HEK293 (cell line): Measurements from ENCODE around the gene PRCD.

ENCODE experiments used
- GFI1B ChIP-seq: fragments of 450-650 bp; formaldehyde crosslinking; IDR thresholded peaks from 2 replicates; pipeline ENCODE4 v1.5.1; 2016; ENCODE audit warnings: missing biosample characterization, missing genetic modification characterization
- GLI2 ChIP-seq: fragments of 450-650 bp; formaldehyde crosslinking; IDR thresholded peaks from 2 replicates; pipeline ENCODE4; 2017; ENCODE audit warnings: missing biosample characterization, missing genetic modification characterization, low read depth, borderline replicate concordance
- KLF10 ChIP-seq: fragments of 450-650 bp; IDR thresholded peaks from 2 replicates; pipeline ENCODE4 v1.5.1; 2018; ENCODE audit warnings: missing biosample characterization, mild to moderate bottlenecking, missing genetic modification characterization
- PRDM10 ChIP-seq: fragments of 450-650 bp; formaldehyde crosslinking; IDR thresholded peaks from 2 replicates; pipeline ENCODE4 v1.5.1; 2016; ENCODE audit warnings: missing biosample characterization, missing genetic modification characterization
- RBAK ChIP-seq: fragments of 450-650 bp; formaldehyde crosslinking; IDR thresholded peaks from 2 replicates; pipeline ENCODE4 v1.5.1; 2016; ENCODE audit warnings: missing biosample characterization, missing genetic modification characterization
- SP3 ChIP-seq: fragments of 450-650 bp; formaldehyde crosslinking; IDR thresholded peaks from 2 replicates; pipeline ENCODE4 v1.5.1; 2016; ENCODE audit warnings: missing biosample characterization, missing genetic modification characterization
- TCF7L2 ChIP-seq: IDR thresholded peaks from 2 replicates; pipeline ENCODE4 v1.6.1; 2011; ENCODE audit warnings: low read depth, mild to moderate bottlenecking, inconsistent platforms, low read length, moderate library complexity, borderline replicate concordance
- YY1 ChIP-seq: fragments of 450-650 bp; formaldehyde crosslinking; IDR thresholded peaks from 2 replicates; pipeline ENCODE4 v1.5.1; 2018; ENCODE audit warnings: missing biosample characterization, missing genetic modification characterization
- ZBTB44 ChIP-seq: fragments of 450-650 bp; IDR thresholded peaks from 2 replicates; pipeline ENCODE4 v1.5.1; 2018; ENCODE audit warnings: missing biosample characterization, mild to moderate bottlenecking, missing genetic modification characterization
- ZFP69B ChIP-seq: fragments of 450-650 bp; formaldehyde crosslinking; IDR thresholded peaks from 2 replicates; pipeline ENCODE4 v1.5.1; 2016; ENCODE audit warnings: missing biosample characterization, missing genetic modification characterization
- ZIC2 ChIP-seq: fragments of 450-650 bp; formaldehyde crosslinking; IDR thresholded peaks from 2 replicates; pipeline ENCODE4 v1.5.1; 2016; ENCODE audit warnings: missing biosample characterization, missing genetic modification characterization
- ZNF10 ChIP-seq: fragments of 450-650 bp; formaldehyde crosslinking; IDR thresholded peaks from 2 replicates; pipeline ENCODE4 v1.5.1; 2017; ENCODE audit warnings: missing biosample characterization, missing genetic modification characterization
- ZNF114 ChIP-seq: fragments of 450-650 bp; formaldehyde crosslinking; IDR thresholded peaks from 2 replicates; pipeline ENCODE4 v1.5.0; 2017; ENCODE audit warnings: missing biosample characterization, missing genetic modification characterization
- ZNF121 ChIP-seq: fragments of 450-650 bp; formaldehyde crosslinking; IDR thresholded peaks from 2 replicates; pipeline ENCODE4 v1.5.1; 2016; ENCODE audit warnings: missing biosample characterization, missing genetic modification characterization
- ZNF140 ChIP-seq: fragments of 450-650 bp; formaldehyde crosslinking; IDR thresholded peaks from 2 replicates; pipeline ENCODE4 v1.5.1; 2016; ENCODE audit warnings: missing biosample characterization, missing genetic modification characterization
- ZNF146 ChIP-seq: fragments of 450-650 bp; formaldehyde crosslinking; IDR thresholded peaks from 2 replicates; pipeline ENCODE4 v1.5.1; 2016; ENCODE audit warnings: missing biosample characterization, missing genetic modification characterization
- ZNF157 ChIP-seq: fragments of 450-650 bp; formaldehyde crosslinking; IDR thresholded peaks from 2 replicates; pipeline ENCODE4 v1.5.1; 2016; ENCODE audit warnings: missing biosample characterization, missing genetic modification characterization
- ZNF18 ChIP-seq: fragments of 450-650 bp; formaldehyde crosslinking; IDR thresholded peaks from 2 replicates; pipeline ENCODE4 v1.5.1; 2016; ENCODE audit warnings: missing biosample characterization, missing genetic modification characterization
- ZNF202 ChIP-seq: fragments of 450-650 bp; formaldehyde crosslinking; IDR thresholded peaks from 2 replicates; pipeline ENCODE4 v1.5.1; 2016; ENCODE audit warnings: missing biosample characterization, missing genetic modification characterization, borderline replicate concordance
- ZNF211 ChIP-seq: fragments of 450-650 bp; formaldehyde crosslinking; IDR thresholded peaks from 2 replicates; pipeline ENCODE4 v1.5.1; 2016; ENCODE audit warnings: low read depth, missing biosample characterization, missing genetic modification characterization
- ZNF221 ChIP-seq: fragments of 450-650 bp; formaldehyde crosslinking; IDR thresholded peaks from 2 replicates; pipeline ENCODE4 v1.5.1; 2017; ENCODE audit warnings: missing biosample characterization, missing genetic modification characterization, borderline replicate concordance
- ZNF571 ChIP-seq: fragments of 450-650 bp; formaldehyde crosslinking; IDR thresholded peaks from 2 replicates; pipeline ENCODE4 v1.5.0; 2017; ENCODE audit warnings: missing biosample characterization, missing genetic modification characterization
- ZNF629 ChIP-seq: fragments of 450-650 bp; formaldehyde crosslinking; IDR thresholded peaks from 2 replicates; pipeline ENCODE4 v1.5.1; 2017; ENCODE audit warnings: missing biosample characterization, missing genetic modification characterization
- ZNF639 ChIP-seq: fragments of 450-650 bp; formaldehyde crosslinking; IDR thresholded peaks from 2 replicates; pipeline ENCODE4 v1.5.1; 2016; ENCODE audit warnings: missing biosample characterization, missing genetic modification characterization
- ZNF747 ChIP-seq: fragments of 450-650 bp; formaldehyde crosslinking; IDR thresholded peaks from 2 replicates; pipeline ENCODE4 v1.5.1; 2016; ENCODE audit warnings: missing biosample characterization, missing genetic modification characterization
- ZNF777 ChIP-seq: fragments of 450-650 bp; formaldehyde crosslinking; IDR thresholded peaks from 2 replicates; pipeline ENCODE4 v1.5.1; 2017; ENCODE audit warnings: missing biosample characterization, missing genetic modification characterization, borderline replicate concordance
- TF ChIP-seq, protein P1 (sequence below): fragments of 450-650 bp; formaldehyde crosslinking; IDR thresholded peaks from 2 replicates; pipeline ENCODE4 v1.5.1; 2016; ENCODE audit warnings: missing biosample characterization, missing genetic modification characterization

Gene PRCD

GRCh38 chr17:76499267-76499667 is 40.6 kb upstream of the PRCD start (continued):
- TF ChIP-seq ZNF202 (tag by site-specific recombination) (no peak), KLF10 (tag by site-specific recombination) (no peak), GLI2 (tag by site-specific recombination) (no peak), ZFP69B (tag by site-specific recombination) (peak; percentile 41; the same call in 1 of the 2 replicates), ZNF639 (tag by site-specific recombination) (0 out of 2 replicates have a peak, but pooled peaks have one; percentile 33), ZIC2 (tag by site-specific recombination) (peak; percentile 63), ZNF571 (tag by site-specific recombination) (no peak), ZNF140 (tag by site-specific recombination) (no peak), ZNF629 (tag by site-specific recombination) (no peak), TCF7L2 (no peak), GFI1B (tag by site-specific recombination) (no peak), ZBTB44 (tag by site-specific recombination) (no peak), RBAK (no peak), YY1 (tag by site-specific recombination) (no peak), ZNF221 (tag by site-specific recombination) (no peak), ZNF747 (tag by site-specific recombination) (no peak), ZNF211 (tag by site-specific recombination) (no peak), ZNF114 (tag by site-specific recombination) (no peak), ZNF157 (tag by site-specific recombination) (no peak), ZNF121 (tag by site-specific recombination) (no peak), ZNF18 (tag by site-specific recombination) (no peak), ZNF10 (tag by site-specific recombination) (no peak), SP3 (no peak), PRDM10 (tag by site-specific recombination) (peak; percentile 42; the same call in 1 of the 2 replicates), ZNF146 (tag by site-specific recombination) (no peak), ZNF777 (no peak)
- TF ChIP-seq, protein P1, sequence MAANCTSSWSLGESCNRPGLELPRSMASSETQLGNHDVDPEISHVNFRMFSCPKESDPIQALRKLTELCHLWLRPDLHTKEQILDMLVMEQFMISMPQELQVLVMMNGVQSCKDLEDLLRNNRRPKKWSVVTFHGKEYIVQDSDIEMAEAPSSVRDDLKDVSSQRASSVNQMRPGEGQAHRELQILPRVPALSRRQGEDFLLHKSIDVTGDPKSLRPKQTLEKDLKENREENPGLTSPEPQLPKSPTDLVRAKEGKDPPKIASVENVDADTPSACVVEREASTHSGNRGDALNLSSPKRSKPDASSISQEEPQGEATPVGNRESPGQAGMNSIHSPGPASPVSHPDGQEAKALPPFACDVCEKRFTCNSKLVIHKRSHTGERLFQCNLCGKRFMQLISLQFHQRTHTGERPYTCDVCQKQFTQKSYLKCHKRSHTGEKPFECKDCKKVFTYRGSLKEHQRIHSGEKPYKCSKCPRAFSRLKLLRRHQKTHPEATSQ (tag by site-specific recombination), result no peak
